Measurements from ENCODE around the gene RBPJL.

Gene RBPJL

DNA sequence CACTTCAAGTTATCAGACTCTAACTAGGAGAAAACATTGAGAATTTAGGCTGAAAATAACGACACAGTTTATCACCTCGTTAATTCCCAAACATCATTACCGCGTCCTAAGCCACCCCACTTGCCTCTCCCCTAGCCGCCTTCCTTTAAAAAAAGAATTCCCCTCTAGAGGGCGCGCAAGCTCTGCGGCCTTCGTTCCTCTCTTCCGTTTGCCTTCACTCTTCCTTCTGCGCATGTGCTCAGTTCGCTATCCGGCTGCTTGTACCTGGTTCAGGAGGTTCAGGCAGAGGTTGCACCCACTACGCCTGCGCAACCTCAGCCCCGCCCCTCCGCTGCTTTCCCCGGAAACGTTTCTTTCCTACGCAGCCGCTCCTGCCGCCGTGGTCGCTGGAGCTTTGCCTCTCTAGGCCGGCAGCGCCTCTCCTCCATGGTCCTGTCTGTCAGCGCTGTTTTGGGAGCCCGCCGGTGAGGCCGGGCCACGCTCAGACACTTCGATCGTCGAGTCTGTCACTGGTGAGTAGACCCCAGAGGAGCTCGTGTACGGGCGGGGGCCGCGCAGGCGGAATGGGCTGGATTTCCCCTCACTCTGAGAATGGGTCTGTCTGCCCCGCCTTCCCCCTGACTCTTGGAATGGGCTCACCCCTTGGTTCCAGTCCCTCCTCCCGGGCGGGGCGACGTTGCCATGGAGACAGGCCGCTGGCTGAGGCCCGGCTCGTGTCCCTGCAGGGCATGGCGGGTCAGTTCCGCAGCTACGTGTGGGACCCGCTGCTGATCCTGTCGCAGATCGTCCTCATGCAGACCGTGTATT is 56.4 kb downstream of the RBPJL start, which contains the start of gene SYS1:
Gene SYS1 (plus strand): TSS at position 353 of the 807 bp plus-strand sequence. CDS start 376 bp downstream, at position 729.
- DNase-seq, result peak; percentile 99

DNA sequence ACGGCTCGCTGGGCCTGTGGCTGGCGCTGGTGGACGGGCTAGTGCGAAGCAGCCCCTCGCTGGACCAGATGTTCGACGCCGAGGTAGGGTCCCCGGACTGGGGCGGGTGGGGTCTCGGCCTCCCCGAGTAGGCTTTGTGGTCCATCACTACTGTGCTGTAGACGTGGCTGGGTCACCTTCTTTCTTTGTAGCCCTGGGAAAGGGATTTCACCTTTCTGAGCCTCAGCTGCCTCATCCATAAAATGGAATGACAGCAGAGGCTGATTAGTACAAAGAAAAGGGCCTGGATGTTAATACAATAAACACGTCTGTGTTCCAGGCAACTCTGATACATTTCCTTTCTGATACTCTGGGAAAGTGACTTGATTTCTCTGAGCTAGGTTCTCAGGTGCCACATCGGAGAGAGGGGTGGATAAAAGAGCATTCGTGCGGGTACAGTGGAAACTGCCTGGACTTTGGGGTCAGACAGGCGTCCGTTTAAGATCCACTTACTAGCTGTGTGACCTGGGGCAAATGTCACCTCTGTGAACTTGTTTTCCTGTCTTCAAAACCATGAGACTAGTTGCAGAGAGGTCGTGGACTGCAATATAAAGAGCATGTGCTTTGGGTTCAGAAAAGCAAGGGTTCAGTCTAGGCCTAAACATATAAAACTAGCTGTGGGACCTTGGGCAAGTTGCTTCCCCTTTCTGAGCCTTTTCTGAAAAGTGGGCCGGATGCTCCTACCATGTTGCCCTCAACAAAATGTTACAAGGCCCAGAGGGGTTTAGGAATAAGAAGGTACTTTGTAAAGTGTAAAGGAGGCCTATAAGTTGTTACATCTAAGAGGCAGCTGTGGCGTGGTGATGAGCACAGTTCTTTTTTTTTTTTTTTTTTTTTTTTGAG is 57.2 kb downstream of the RBPJL start:
- DNase-seq, result no peak

DNA sequence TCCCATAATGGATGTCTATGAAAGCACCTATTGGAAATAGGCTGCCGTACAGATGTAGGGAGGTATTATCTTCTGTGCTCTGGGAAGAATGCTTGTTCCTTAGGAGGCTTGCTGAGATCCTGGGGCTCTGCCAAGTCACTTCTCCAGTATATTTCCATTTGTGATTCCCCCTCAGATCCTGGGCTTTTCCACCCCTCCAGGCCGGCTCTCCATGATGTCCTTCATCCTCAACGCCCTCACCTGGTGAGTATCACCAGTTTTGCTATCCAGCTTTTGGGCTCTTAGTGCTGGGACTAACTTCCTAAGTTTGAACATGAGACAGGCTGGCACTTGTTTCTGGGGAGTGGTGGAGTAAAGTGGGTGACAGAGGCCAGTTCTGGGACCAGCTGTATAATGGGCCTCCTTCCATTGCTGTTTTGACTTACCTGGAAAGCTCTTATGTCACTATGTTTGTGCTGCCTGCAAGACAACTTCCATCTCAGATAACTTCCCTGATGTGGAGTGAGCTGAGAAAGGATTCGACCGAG is 58.9 kb downstream of the RBPJL start:
- DNase-seq, result no peak

DNA sequence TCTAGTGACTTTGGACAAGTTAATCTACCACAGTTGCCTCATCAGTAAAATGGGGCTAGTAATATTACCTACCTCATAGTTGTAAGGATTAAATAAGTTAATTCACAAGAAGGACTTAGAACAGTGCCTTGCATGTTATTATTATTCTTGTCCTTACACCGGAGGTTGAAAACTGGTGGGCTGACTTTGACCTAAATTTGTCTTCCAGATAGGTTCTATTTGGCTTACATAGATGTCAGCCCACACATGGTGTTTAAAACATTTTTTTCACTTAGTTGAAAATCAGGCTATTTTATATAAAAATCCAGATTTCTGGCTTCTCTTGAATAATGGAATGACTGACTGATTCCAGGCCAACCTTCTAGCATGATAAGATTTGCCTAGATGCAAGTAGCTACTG is 59.6 kb downstream of the RBPJL start:
- no peak for DNase-seq

DNA sequence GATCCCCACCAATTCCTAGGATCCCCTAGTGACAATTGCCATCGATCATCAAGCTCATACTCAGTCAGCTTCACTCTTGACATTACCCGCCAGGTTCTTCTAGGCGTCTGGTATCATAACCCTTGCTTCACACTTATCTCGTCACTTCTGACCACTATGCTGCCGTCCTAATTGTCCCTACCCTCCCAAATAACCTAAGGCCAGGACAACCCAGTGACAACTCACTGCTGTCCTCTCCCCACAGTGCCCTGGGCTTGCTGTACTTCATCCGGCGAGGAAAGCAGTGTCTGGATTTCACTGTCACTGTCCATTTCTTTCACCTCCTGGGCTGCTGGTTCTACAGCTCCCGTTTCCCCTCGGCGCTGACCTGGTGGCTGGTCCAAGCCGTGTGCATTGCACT is 60.0 kb downstream of the RBPJL start:
- DNase-seq, result no peak

DNA sequence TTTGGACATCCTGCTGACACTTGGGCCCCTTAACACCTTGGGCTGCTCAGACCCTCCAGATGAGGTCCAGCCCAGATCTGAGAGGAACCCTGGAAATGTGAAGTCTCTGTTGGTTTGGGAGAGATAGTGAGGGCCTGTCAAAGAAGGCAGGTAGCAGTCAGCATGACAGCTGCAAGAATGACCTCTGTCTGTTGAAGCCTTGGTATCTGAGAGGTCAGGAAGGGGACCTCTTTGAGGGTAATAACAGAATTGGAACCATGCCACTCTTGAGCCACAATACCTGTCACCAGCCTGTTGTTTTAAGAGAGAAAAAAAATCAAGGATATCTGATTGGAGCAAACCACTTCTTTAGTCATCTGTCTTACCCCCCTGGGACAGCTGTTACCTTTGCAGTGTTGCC is 60.5 kb downstream of the RBPJL start:
- no peak for DNase-seq
